ENCODE data around the gene SGCA. TPM values are rescaled to one million over a fixed set of nuclear protein-coding genes. Genes with fewer than 3 reads are reported as not detected.

The SGCA gene
- total RNA-seq, 2 experiments from 2014 or later, result not detected

- Histone ChIP-seq H3K4me1 (ENCODE audit: insufficient read depth, low read length) (peaks cover 35% of the 10 kb centered on the region), H3K9me3 (ENCODE audit: control insufficient read depth in 1 of 2, insufficient read depth in 1 of 2, low read length in 2 of 2) (no peaks in the 10 kb centered on the region), H3K27ac (ENCODE audit: low read depth in 1 of 2, low read length in 2 of 2) (no peak within 1 kb of the TSS), H3K36me3 (ENCODE audit: insufficient read depth, low read length) (peaks cover 9% of the 10 kb centered on the region), H3K4me3 (ENCODE audit: low read length) (peak within 1 kb of the TSS; percentile 57), H3K27me3 (ENCODE audit: control insufficient read depth in 1 of 2, insufficient read depth in 2 of 2, low read length in 2 of 2) (peaks cover 10 to 13% of the 10 kb centered on the region in 2 experiments)
- Mint-ChIP-seq H3K4me3 (peak within 1 kb of the TSS; percentile 89), H3K9me3 (no peaks in the 10 kb centered on the region), H3K27ac (peak within 1 kb of the TSS; percentile 81), H3K36me3 (ENCODE audit: low read depth) (peaks cover 26% of the 10 kb centered on the region), H3K27me3 (peaks cover 27% of the 10 kb centered on the region), H3K4me1 (ENCODE audit: low read depth) (peaks cover 33% of the 10 kb centered on the region)
- no peak for TF ChIP-seq CTCF (IDR thresholded peaks at IDR 0.05)
- intact Hi-C loops (cut with DNase I, micrococcal nuclease), result loop anchor here in 1 of 2 experiments (5.0 kb wide), 1 partner anchor 37 kb away; the partner anchor contains the start of gene SGCA
- ATAC-seq (ENCODE audit: poor library complexity) (peak; percentile 75), DNase-seq (peak in 11 of 14 experiments; percentile 42 to 83 (median 55))
- ChIA-PET CTCF (interaction anchor here (0.7 to 3.1 kb wide), 4 partner anchors 11 to 36 kb away, joined by 3 to 12 read pairs (median 6); no protein-coding TSS in a partner anchor), POLR2A (interaction anchor here (1.0 to 1.7 kb wide), 4 partner anchors 13 to 32 kb away, joined by 3 to 6 read pairs (median 4); no protein-coding TSS in a partner anchor)
Observed at GRCh38 chr17:50129728-50130558, 35.9 kb upstream of the SGCA start, which contains the start of gene SAMD14. TSS of gene SAMD14 (minus strand) at chr17:50130160. CDS start at chr17:50124959, 5,201 bp downstream.

GRCh38 chr17:50130559-50131305 is 35.1 kb upstream of the SGCA start:
- peaks cover 27% of the 10 kb centered on the region for H3K27me3 Mint-ChIP-seq
- no peaks in the 10 kb centered on the region for H3K9me3 Mint-ChIP-seq
- CTCF ChIA-PET, result interaction anchor here (1.0 to 3.1 kb wide), 5 partner anchors 10 to 266 kb away, joined by 3 to 12 read pairs (median 3); partner anchors contain the start of gene LRRC59
- H3K4me1 ChIP-seq (ENCODE audit: insufficient read depth, low read length), result peaks cover 35% of the 10 kb centered on the region
- intact Hi-C loops (cut with DNase I, micrococcal nuclease), result loop anchor here in 1 of 2 experiments (5.0 kb wide), 1 partner anchor 37 kb away; the partner anchor contains the start of gene SGCA
- peaks cover 31% of the 10 kb centered on the region for H3K36me3 Mint-ChIP-seq (ENCODE audit: low read depth)
- no peak overlapping the region for H3K27ac ChIP-seq (ENCODE audit: low read depth in 1 of 2, low read length in 2 of 2)
- ATAC-seq (ENCODE audit: poor library complexity) (peak; percentile 33), DNase-seq (peak in 3 of 14 experiments; percentile 7 to 48 (median 44))
- H3K9me3 ChIP-seq (ENCODE audit: control insufficient read depth in 1 of 2, insufficient read depth in 1 of 2, low read length in 2 of 2), result no peaks in the 10 kb centered on the region
- H3K4me3 ChIP-seq (ENCODE audit: low read length), result peak overlapping the region; percentile 57
- peak overlapping the region; percentile 81 for H3K27ac Mint-ChIP-seq
- H3K4me3 Mint-ChIP-seq, result peak overlapping the region; percentile 89
- H3K27me3 ChIP-seq (ENCODE audit: control insufficient read depth in 1 of 2, insufficient read depth in 2 of 2, low read length in 2 of 2), result peaks cover 10 to 13% of the 10 kb centered on the region in 2 experiments
- no peak for TF ChIP-seq CTCF (IDR thresholded peaks at IDR 0.05)
- peaks cover 33% of the 10 kb centered on the region for H3K4me1 Mint-ChIP-seq (ENCODE audit: low read depth)
- peaks cover 15% of the 10 kb centered on the region for H3K36me3 ChIP-seq (ENCODE audit: insufficient read depth, low read length)
- POLR2A ChIA-PET, result interaction anchor here (1.0 to 1.7 kb wide), 4 partner anchors 14 to 31 kb away, joined by 3 to 6 read pairs (median 4); no protein-coding TSS in a partner anchor

Data from CD4-positive, alpha-beta T cell (primary cell).